Measurements from ENCODE around the gene DAGLA.

Gene DAGLA

GRCh38 chr11:61768376-61769076, 88.3 kb downstream of the DAGLA start:
- DNase-seq, result no peak

- DNase-seq, result no peak
Observed at GRCh38 chr11:61769169-61769920, 89.2 kb downstream of the DAGLA start.

- DNase-seq, result no peak
Observed at GRCh38 chr11:61769946-61770683, 89.9 kb downstream of the DAGLA start.

GRCh38 chr11:61771195-61771894, 91.2 kb downstream of the DAGLA start:
- DNase-seq, result no peak

- DNase-seq, result no peak
Observed at GRCh38 chr11:61771985-61772455, 91.8 kb downstream of the DAGLA start.

GRCh38 chr11:61773356-61773755, 93.2 kb downstream of the DAGLA start:
- DNase-seq, result no peak

GRCh38 chr11:61773809-61774208, 93.6 kb downstream of the DAGLA start:
- DNase-seq, result no peak

GRCh38 chr11:61774411-61774810, 94.2 kb downstream of the DAGLA start:
- DNase-seq, result no peak

GRCh38 chr11:61775106-61775505, 94.9 kb downstream of the DAGLA start:
- DNase-seq, result no peak

GRCh38 chr11:61775606-61776554, 95.7 kb downstream of the DAGLA start:
- DNase-seq, result no peak

- no peak for DNase-seq
Observed at GRCh38 chr11:61776561-61777075, 96.4 kb downstream of the DAGLA start.

GRCh38 chr11:61777234-61778090, 97.3 kb downstream of the DAGLA start:
- DNase-seq, result no peak

GRCh38 chr11:61778357-61778886, 98.2 kb downstream of the DAGLA start:
- DNase-seq, result no peak

- DNase-seq, result no peak
Observed at GRCh38 chr11:61778920-61779650, 98.9 kb downstream of the DAGLA start.

- no peak for DNase-seq
Observed at GRCh38 chr11:61779666-61780525, 99.7 kb downstream of the DAGLA start.

- no peak for DNase-seq
Observed at GRCh38 chr11:61780581-61781162, 100.5 kb downstream of the DAGLA start.

GRCh38 chr11:61781585-61781984, 101.4 kb downstream of the DAGLA start:
- no peak for DNase-seq

GRCh38 chr11:61782299-61782698, 102.1 kb downstream of the DAGLA start:
- no peak for DNase-seq
